Cardiac muscle cell (in vitro differentiated cells and primary cell): Measurements from ENCODE around the gene RESP18. TPM values are rescaled to one million over a fixed set of nuclear protein-coding genes. Genes with fewer than 3 reads are reported as not detected.
"Not testable (repeated sequence)": the region's sequence is repeated elsewhere in the genome, so short reads cannot be mapped to it uniquely, and the experiment has no call there.

Experiments
- DNase-seq, 2 donors: peaks; one replicate each; pipeline versions ENCODE4 v3.0.0 to v3.0.0-alpha.2; 2010 to 2017; ENCODE audit warnings: low read depth in 1 of 2, low spot score in 1 of 2
- H3K27ac ChIP-seq: fragments of 200-600 bp; sonication (generic); 2 replicates; pipeline ENCODE4 v1.5.1; 2016
- H3K27me3 ChIP-seq: fragments of 200-600 bp; sonication (generic); 2 replicates; pipeline ENCODE4 v1.6.0; 2016; ENCODE audit warnings: control low read depth
- H3K36me3 ChIP-seq: fragments of 200-600 bp; sonication (generic); 2 replicates; pipeline ENCODE4 v1.5.1; 2016; ENCODE audit warnings: control low read depth
- H3K4me1 ChIP-seq: fragments of 200-600 bp; sonication (generic); 2 replicates; pipeline ENCODE4 v1.8.1; 2017; ENCODE audit warnings: low read depth, mild to moderate bottlenecking, mixed run types
- H3K4me3 ChIP-seq: fragments of 200-600 bp; sonication (generic); 2 replicates; pipeline ENCODE4 v1.5.1; 2016; ENCODE audit warnings: mild to moderate bottlenecking
- H3K9me3 ChIP-seq: fragments of 200-600 bp; sonication (generic); 2 replicates; pipeline ENCODE4 v1.5.1; 2017; ENCODE audit warnings: low read depth, mild to moderate bottlenecking, control low read depth
- CTCF ChIP-seq: IDR thresholded peaks from 2 replicates; pipeline ENCODE4 v1.5.1; 2012; ENCODE audit warnings: low read depth, mild to moderate bottlenecking, low read length
- polyA plus RNA-seq: library from polyadenylated mRNA; unstranded; fragments of >200 nt; fragmentation: Nextera tagmentation; extraction: Ambion mirVana; gene quantifications from 2 replicates; pipeline ENCODE4 v1.2.1, GENCODE V29; 2016
- total RNA-seq: library from RNA; depleted of rRNA; stranded (reverse); fragments of >200 nt; gene quantifications from 2 replicates; pipeline ENCODE4 v1.2.3, GENCODE V29; 2016

Gene RESP18
- total and polyA plus RNA-seq, 2 experiments from 2014 or later: not detected

- TF ChIP-seq CTCF: no peak
- no peak for DNase-seq
- no peak overlapping the region for H3K27ac ChIP-seq
- no peaks in the 10 kb centered on the region for H3K4me1 ChIP-seq
- H3K36me3 ChIP-seq: no peaks in the 10 kb centered on the region
- no peak overlapping the region for H3K4me3 ChIP-seq
- H3K9me3 ChIP-seq: no peaks in the 10 kb centered on the region
- H3K27me3 ChIP-seq: peaks cover 92% of the 10 kb centered on the region
These were observed 6.8 kb downstream of the RESP18 start for GRCh38 chr2:219325657-219326315.

DNA sequence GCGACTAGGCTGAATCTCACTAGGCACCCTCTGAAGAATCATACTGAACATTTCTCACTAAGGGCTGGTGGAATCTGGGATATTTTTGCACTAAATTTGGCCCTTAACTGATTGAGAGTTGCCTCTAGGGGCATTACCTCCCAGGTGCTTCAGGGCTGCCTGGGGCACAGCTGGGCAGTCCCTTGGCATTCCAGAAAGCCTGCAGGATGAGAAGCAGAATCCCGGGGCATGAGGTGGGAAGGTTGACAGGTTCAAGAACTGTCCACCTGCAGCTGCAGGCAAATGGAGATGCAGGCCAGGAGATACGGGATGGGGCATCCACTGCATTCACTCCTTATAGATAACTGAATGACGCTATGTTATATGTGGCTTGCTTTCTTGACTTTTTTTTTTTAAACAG, 7.4 kb downstream of the RESP18 start:
- TF ChIP-seq CTCF: no peak
- no peaks in the 10 kb centered on the region for H3K4me1 ChIP-seq
- no peaks in the 10 kb centered on the region for H3K36me3 ChIP-seq
- no peak overlapping the region for H3K4me3 ChIP-seq
- H3K9me3 ChIP-seq: no peaks in the 10 kb centered on the region
- DNase-seq: no peak
- peaks cover 85% of the 10 kb centered on the region for H3K27me3 ChIP-seq
- no peak overlapping the region for H3K27ac ChIP-seq

DNA sequence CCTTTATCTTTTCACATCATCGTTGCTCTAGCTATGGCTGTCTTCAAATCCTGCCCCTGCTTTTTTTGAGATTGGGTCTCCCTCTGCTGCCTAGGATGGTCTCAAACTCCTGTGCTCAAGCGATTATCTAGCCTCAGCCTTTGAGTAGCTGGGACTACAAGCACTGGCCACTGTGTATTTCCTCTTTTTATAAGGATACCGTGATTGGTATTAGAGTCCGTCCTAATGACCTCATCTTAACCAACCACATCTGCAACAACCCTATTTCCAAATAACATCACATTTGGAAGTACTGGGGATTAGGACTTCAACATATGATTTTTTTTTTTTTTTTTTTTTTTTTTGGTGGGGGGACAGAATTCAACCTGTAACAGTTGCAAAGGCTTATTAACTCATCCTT, 9.1 kb downstream of the RESP18 start:
- H3K36me3 ChIP-seq: no peaks in the 10 kb centered on the region
- no peak for TF ChIP-seq CTCF
- DNase-seq: no peak
- H3K4me3 ChIP-seq: no peak overlapping the region
- H3K27me3 ChIP-seq: peaks cover 71% of the 10 kb centered on the region
- no peaks in the 10 kb centered on the region for H3K4me1 ChIP-seq
- H3K27ac ChIP-seq: no peak overlapping the region
- no peaks in the 10 kb centered on the region for H3K9me3 ChIP-seq

DNA sequence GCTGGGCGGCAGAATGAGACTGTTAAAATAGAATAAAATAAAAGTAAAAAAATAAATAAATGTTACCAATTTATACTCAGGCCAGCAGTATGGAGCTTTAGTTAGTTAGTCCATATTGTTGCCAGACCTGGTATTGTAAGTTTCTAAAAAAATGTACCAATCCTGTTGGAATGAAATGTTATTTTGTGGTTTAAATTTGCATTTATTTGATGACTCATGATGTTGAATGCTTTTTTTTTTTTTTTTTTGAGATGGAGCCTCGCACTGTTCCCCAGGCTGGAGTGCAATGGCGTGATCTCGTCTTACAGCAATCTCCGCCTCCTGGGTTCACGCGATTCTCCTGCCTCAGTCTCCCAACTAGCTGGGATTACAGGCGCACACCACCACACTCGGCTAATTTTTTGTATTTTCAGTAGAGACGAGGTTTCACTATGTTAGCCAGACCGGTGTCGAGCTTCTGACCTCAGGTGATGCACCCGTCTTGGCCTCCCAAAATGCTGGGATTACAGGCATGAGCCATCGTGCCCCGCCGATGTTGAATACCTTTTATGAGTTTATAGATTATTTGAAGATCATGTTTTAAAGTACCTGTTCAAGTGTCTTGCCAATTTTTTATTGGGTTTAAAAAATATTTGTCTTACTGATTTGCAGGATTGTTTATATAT, 17.6 kb downstream of the RESP18 start:
- no peaks in the 10 kb centered on the region for H3K4me1 ChIP-seq
- no peak for TF ChIP-seq CTCF
- no peak for DNase-seq
- H3K9me3 ChIP-seq: no peaks in the 10 kb centered on the region
- no peak overlapping the region for H3K4me3 ChIP-seq
- H3K27ac ChIP-seq: no peak overlapping the region
- H3K27me3 ChIP-seq: peaks cover 23% of the 10 kb centered on the region
- no peaks in the 10 kb centered on the region for H3K36me3 ChIP-seq

- not testable (repeated sequence) for H3K4me3 ChIP-seq, H3K9me3 ChIP-seq, H3K27ac ChIP-seq, H3K4me1 ChIP-seq, DNase-seq, H3K36me3 ChIP-seq
- H3K27me3 ChIP-seq: peaks cover 41% of the 10 kb centered on the region
These were observed 19.8 kb downstream of the RESP18 start for GRCh38 chr2:219312683-219313263.

GRCh38 chr2:219309278-219309677, 23.3 kb downstream of the RESP18 start, which contains the start of gene PTPRN:
TSS of gene PTPRN (minus strand) at chr2:219309401. CDS start at chr2:219309332, 69 bp downstream.
- Histone ChIP-seq H3K27me3 (peaks cover 75% of the 10 kb centered on the region), H3K36me3 (no peaks in the 10 kb centered on the region), H3K9me3 (no peaks in the 10 kb centered on the region), H3K4me1 (no peaks in the 10 kb centered on the region), H3K4me3 (peak within 1 kb of the TSS; percentile 7), H3K27ac (no peak within 1 kb of the TSS)
- TF ChIP-seq CTCF: no peak
- peak in 1 of 2 donors; percentile 87 for DNase-seq
